Erythroblast (primary cell): ENCODE measurements around the gene TCF20.

Source experiments
- DNase-seq, 2 experiments: peaks; one replicate each; lab custom pipeline; 2025; lab: John Stamatoyannopoulos, UW
- GATA1 ChIP-seq: IDR thresholded peaks from 2 replicates; pipeline ENCODE4 v1.6.1; 2011; ENCODE audit warnings: low read depth, mild to moderate bottlenecking, control low read depth, low read length, moderate library complexity
- POLR2A ChIP-seq: IDR thresholded peaks from 2 replicates; pipeline ENCODE4 v1.6.1; 2011; ENCODE audit warnings: mild to moderate bottlenecking, low read length

The TCF20 gene

GRCh38 chr22:42270510-42271190, at the start of gene TCF20:
Gene TCF20, minus strand, starts transcription at chr22:42270653. Its CDS starts 55,348 bp downstream, at chr22:42215305.
- peak; percentile 81 to 88 for DNase-seq
- TF ChIP-seq POLR2A (no peak), GATA1 (no peak)

- no peak for DNase-seq
- TF ChIP-seq GATA1 (no peak), POLR2A (no peak)
These were observed 48.9 kb upstream of the TCF20 start for GRCh38 chr22:42319386-42319785.

GRCh38 chr22:42318967-42319366, 48.5 kb upstream of the TCF20 start:
- no peak for DNase-seq
- no peak for TF ChIP-seq GATA1
- TF ChIP-seq POLR2A = no peak

GRCh38 chr22:42317691-42318547, 47.5 kb upstream of the TCF20 start:
- no peak for DNase-seq
- no peak for TF ChIP-seq GATA1
- TF ChIP-seq POLR2A = no peak

- DNase-seq = peak in 1 of 2 experiments; percentile 21
These were observed 46.6 kb upstream of the TCF20 start for GRCh38 chr22:42317008-42317407.

GRCh38 chr22:42315392-42315756, 44.9 kb upstream of the TCF20 start:
- DNase-seq = no peak
- TF ChIP-seq POLR2A = no peak
- TF ChIP-seq GATA1 = no peak

More at GRCh38 chr22:42317008-42317407, 46.6 kb upstream of the TCF20 start:
- TF ChIP-seq POLR2A (no peak), GATA1 (no peak)

GRCh38 chr22:42314709-42315391, 44.4 kb upstream of the TCF20 start:
- TF ChIP-seq POLR2A (no peak), GATA1 (no peak)
- no peak for DNase-seq

- peak; percentile 53 to 56 for DNase-seq
- no peak for TF ChIP-seq GATA1
- TF ChIP-seq POLR2A = no peak
These were observed 43.5 kb upstream of the TCF20 start for GRCh38 chr22:42313804-42314581.

- DNase-seq = no peak
- no peak for TF ChIP-seq GATA1
- TF ChIP-seq POLR2A = no peak
These were observed 42.8 kb upstream of the TCF20 start for GRCh38 chr22:42313204-42313603.

GRCh38 chr22:42310291-42311015, 40.0 kb upstream of the TCF20 start:
- TF ChIP-seq POLR2A = no peak
- no peak for TF ChIP-seq GATA1
- DNase-seq = no peak

- TF ChIP-seq GATA1 (no peak), POLR2A (no peak)
- no peak for DNase-seq
These were observed 39.4 kb upstream of the TCF20 start for GRCh38 chr22:42309865-42310264.

GRCh38 chr22:42308892-42309468, 38.5 kb upstream of the TCF20 start:
- TF ChIP-seq POLR2A (no peak), GATA1 (no peak)
- no peak for DNase-seq
